22Rv1 (cell line): ENCODE measurements around the gene GAA.

Experiments
- ZFX ChIP-seq: fragments of 450-650 bp; IDR thresholded peaks from 2 replicates; pipeline ENCODE4 v1.6.1; 2017; ENCODE audit warnings: antibody characterized with exemption, borderline replicate concordance
- TF ChIP-seq, protein P1 (sequence below): fragments of 450-650 bp; IDR thresholded peaks from 2 replicates; pipeline ENCODE4 v1.5.1; 2017; ENCODE audit warnings: mild to moderate bottlenecking

DNA sequence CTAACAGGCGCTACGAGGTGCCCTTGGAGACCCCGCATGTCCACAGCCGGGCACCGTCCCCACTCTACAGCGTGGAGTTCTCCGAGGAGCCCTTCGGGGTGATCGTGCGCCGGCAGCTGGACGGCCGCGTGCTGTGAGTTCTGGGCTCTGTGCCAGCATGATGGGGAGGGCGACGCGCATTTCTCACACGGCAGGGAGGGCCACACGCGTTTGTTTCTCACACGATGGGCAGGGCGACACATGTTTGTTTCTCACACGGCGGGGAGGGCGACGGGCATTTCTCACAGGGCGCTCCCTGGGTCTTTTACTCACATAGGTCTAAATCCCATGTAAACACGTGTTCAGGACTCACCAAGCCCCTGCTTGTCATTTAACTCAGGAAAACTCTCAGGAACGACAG lies 4.4 kb downstream of the GAA start:
- TF ChIP-seq, protein P1, sequence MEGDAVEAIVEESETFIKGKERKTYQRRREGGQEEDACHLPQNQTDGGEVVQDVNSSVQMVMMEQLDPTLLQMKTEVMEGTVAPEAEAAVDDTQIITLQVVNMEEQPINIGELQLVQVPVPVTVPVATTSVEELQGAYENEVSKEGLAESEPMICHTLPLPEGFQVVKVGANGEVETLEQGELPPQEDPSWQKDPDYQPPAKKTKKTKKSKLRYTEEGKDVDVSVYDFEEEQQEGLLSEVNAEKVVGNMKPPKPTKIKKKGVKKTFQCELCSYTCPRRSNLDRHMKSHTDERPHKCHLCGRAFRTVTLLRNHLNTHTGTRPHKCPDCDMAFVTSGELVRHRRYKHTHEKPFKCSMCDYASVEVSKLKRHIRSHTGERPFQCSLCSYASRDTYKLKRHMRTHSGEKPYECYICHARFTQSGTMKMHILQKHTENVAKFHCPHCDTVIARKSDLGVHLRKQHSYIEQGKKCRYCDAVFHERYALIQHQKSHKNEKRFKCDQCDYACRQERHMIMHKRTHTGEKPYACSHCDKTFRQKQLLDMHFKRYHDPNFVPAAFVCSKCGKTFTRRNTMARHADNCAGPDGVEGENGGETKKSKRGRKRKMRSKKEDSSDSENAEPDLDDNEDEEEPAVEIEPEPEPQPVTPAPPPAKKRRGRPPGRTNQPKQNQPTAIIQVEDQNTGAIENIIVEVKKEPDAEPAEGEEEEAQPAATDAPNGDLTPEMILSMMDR, result no peak
- TF ChIP-seq ZFX, result no peak
